HepG2 (cell line): ENCODE measurements around the gene DNMT3L. TPM values are rescaled to one million over a fixed set of nuclear protein-coding genes. Genes with fewer than 3 reads are reported as not detected.

Experiments
- CREB1 ChIP-seq, 2 experiments: fragments of 450-650 bp in 1 of 2; IDR thresholded peaks; 2 replicates each; pipeline ENCODE4 v1.6.1; 2016 to 2017; ENCODE audit warnings: control low read depth in 1 of 2, mild to moderate bottlenecking in 1 of 2, missing compliant biosample characterization in 1 of 2, missing genetic modification characterization in 1 of 2
- CREM ChIP-seq, 2 experiments: sonication (generic) in 1 of 2; formaldehyde crosslinking in 1 of 2; IDR thresholded peaks; 2 replicates each; pipeline versions ENCODE4 v1.4.0 to v1.6.1; 2016 to 2020; ENCODE audit warnings: antibody characterized with exemption in 1 of 2, mild to moderate bottlenecking in 1 of 2, missing genetic modification reagents in 1 of 2
- DR1 ChIP-seq: sonication (generic); formaldehyde crosslinking; IDR thresholded peaks from 2 replicates; pipeline ENCODE4 v1.8.0; 2021; ENCODE audit warnings: mild to moderate bottlenecking, missing genetic modification reagents, inconsistent platforms
- GABPB1 ChIP-seq: IDR thresholded peaks from 2 replicates; pipeline ENCODE4 v1.6.1; 2016; ENCODE audit warnings: mild to moderate bottlenecking, missing genetic modification reagents, moderate library complexity, missing compliant biosample characterization
- HDAC1 ChIP-seq: sonication (generic); formaldehyde crosslinking; IDR thresholded peaks from 2 replicates; pipeline ENCODE4 v1.5.1; 2020; ENCODE audit warnings: mild to moderate bottlenecking, missing genetic modification reagents
- HMGXB4 ChIP-seq, 2 experiments: sonication (generic) in 1 of 2; formaldehyde crosslinking in 1 of 2; IDR thresholded peaks; 2 replicates each; pipeline versions ENCODE4 v1.4.0 to v1.6.1; 2018 to 2020; ENCODE audit warnings: missing genetic modification reagents in 2 of 2, borderline replicate concordance in 1 of 2, low read depth in 1 of 2, mild to moderate bottlenecking in 1 of 2, missing biosample characterization in 1 of 2
- IRX3 ChIP-seq: sonication (generic); formaldehyde crosslinking; IDR thresholded peaks from 2 replicates; pipeline ENCODE4 v1.8.1; 2023; ENCODE audit warnings: mild to moderate bottlenecking, low read depth, missing genetic modification reagents, borderline replicate concordance
- KDM5B ChIP-seq: sonication (generic); formaldehyde crosslinking; IDR thresholded peaks from 2 replicates; pipeline ENCODE4 v1.4.0; 2020; ENCODE audit warnings: missing genetic modification reagents, mild to moderate bottlenecking, borderline replicate concordance
- PATZ1 ChIP-seq: sonication (generic); formaldehyde crosslinking; IDR thresholded peaks from 2 replicates; pipeline ENCODE4 v1.4.0; 2020; ENCODE audit warnings: missing genetic modification reagents
- SAP130 ChIP-seq: IDR thresholded peaks from 2 replicates; pipeline ENCODE4 v1.6.1; 2016; ENCODE audit warnings: low read depth
- TBX2 ChIP-seq: sonication (generic); formaldehyde crosslinking; IDR thresholded peaks from 2 replicates; pipeline ENCODE4 v1.5.0; 2020; ENCODE audit warnings: missing genetic modification reagents, mild to moderate bottlenecking, borderline replicate concordance
- ZBED4 ChIP-seq: sonication (generic); formaldehyde crosslinking; IDR thresholded peaks from 2 replicates; pipeline ENCODE4 v1.4.0; 2020; ENCODE audit warnings: missing genetic modification reagents, borderline replicate concordance
- ZNF432 ChIP-seq: sonication (generic); formaldehyde crosslinking; IDR thresholded peaks from 2 replicates; pipeline ENCODE4 v1.5.0; 2020; ENCODE audit warnings: missing genetic modification reagents, mild to moderate bottlenecking, borderline replicate concordance
- polyA plus RNA-seq, 8 experiments: library from polyadenylated mRNA; depleted of rRNA in 3 of 8; stranded (reverse) in 7 of 8; unstranded in 1 of 8; fragments of >200 nt; fragmentation: Illumina TruSeq in 4 of 8; extraction: Trizol in 4 of 8; gene quantifications; 2 replicates each; pipeline versions ENCODE4 v1.2.1 to v1.2.3, GENCODE V29; 2011 to 2016; ENCODE audit warnings: low read depth in 4 of 8, missing spikeins in 1 of 8, mixed read lengths in 1 of 8; ENCODE audit not compliant: insufficient read depth in 1 of 8
- total RNA-seq, 5 experiments: library from RNA; depleted of rRNA; stranded (reverse); fragments of >200 nt; fragmentation: Illumina TruSeq; extraction: Trizol; gene quantifications; 2 replicates each; pipeline ENCODE4 v1.2.3, GENCODE V29; 2016; ENCODE audit warnings: low read depth in 1 of 5
- TF ChIP-seq, protein P1 (sequence below): IDR thresholded peaks from 2 replicates; pipeline ENCODE4 v1.4.0; 2020; ENCODE audit warnings: mild to moderate bottlenecking, missing genetic modification reagents

DNMT3L gene
- total and polyA plus RNA-seq, 2 of the 13 experiments (the other 11 are each of a cell fraction or from before 2014, with no cell fraction given): 0.75 to 1.7 TPM

- TF ChIP-seq, protein P1, sequence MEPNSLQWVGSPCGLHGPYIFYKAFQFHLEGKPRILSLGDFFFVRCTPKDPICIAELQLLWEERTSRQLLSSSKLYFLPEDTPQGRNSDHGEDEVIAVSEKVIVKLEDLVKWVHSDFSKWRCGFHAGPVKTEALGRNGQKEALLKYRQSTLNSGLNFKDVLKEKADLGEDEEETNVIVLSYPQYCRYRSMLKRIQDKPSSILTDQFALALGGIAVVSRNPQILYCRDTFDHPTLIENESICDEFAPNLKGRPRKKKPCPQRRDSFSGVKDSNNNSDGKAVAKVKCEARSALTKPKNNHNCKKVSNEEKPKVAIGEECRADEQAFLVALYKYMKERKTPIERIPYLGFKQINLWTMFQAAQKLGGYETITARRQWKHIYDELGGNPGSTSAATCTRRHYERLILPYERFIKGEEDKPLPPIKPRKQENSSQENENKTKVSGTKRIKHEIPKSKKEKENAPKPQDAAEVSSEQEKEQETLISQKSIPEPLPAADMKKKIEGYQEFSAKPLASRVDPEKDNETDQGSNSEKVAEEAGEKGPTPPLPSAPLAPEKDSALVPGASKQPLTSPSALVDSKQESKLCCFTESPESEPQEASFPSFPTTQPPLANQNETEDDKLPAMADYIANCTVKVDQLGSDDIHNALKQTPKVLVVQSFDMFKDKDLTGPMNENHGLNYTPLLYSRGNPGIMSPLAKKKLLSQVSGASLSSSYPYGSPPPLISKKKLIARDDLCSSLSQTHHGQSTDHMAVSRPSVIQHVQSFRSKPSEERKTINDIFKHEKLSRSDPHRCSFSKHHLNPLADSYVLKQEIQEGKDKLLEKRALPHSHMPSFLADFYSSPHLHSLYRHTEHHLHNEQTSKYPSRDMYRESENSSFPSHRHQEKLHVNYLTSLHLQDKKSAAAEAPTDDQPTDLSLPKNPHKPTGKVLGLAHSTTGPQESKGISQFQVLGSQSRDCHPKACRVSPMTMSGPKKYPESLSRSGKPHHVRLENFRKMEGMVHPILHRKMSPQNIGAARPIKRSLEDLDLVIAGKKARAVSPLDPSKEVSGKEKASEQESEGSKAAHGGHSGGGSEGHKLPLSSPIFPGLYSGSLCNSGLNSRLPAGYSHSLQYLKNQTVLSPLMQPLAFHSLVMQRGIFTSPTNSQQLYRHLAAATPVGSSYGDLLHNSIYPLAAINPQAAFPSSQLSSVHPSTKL: no peak
- TF ChIP-seq CREB1 (IDR thresholded peaks at IDR 0.05): peak; percentile 85
- no peak for TF ChIP-seq CREB1 (CRISPR knock-in tag; IDR thresholded peaks at IDR 0.05)
- no peak for TF ChIP-seq HMGXB4 (CRISPR knock-in tag; IDR thresholded peaks at IDR 0.05; ENCODE audit: borderline replicate concordance in 1 of 2, low read depth in 1 of 2)
- peak; percentile 9; the same call in 1 of the 2 replicates for TF ChIP-seq TBX2
- TF ChIP-seq SAP130 (CRISPR knock-in tag): no peak
- TF ChIP-seq ZBED4: no peak
- peak; percentile 27; the same call in 1 of the 2 replicates for TF ChIP-seq GABPB1 (CRISPR knock-in tag)
- TF ChIP-seq PATZ1 (CRISPR knock-in tag): 0 out of 2 replicates have a peak, but pooled peaks have one; percentile 22
- peak; percentile 57; the same call in 1 of the 2 replicates for TF ChIP-seq HDAC1 (CRISPR knock-in tag)
- TF ChIP-seq ZNF432: no peak
- no peak for TF ChIP-seq DR1 (CRISPR knock-in tag)
- 0 out of 2 replicates have a peak, but pooled peaks have one; percentile 27 for TF ChIP-seq KDM5B (CRISPR knock-in tag)
- peak; percentile 36; the same call in 1 of the 2 replicates for TF ChIP-seq CREM (IDR thresholded peaks at IDR 0.05)
- TF ChIP-seq CREM (CRISPR knock-in tag; IDR thresholded peaks at IDR 0.05): no peak
- TF ChIP-seq IRX3: no peak
Observed at GRCh38 chr21:44294391-44295162, 32.9 kb upstream of the DNMT3L start (continued).
